Ascending aorta (tissue), 2 donors: ENCODE results near the gene GANAB. TPM values are rescaled to one million over a fixed set of nuclear protein-coding genes. Genes with fewer than 3 reads are reported as not detected.

Experiments
- DNase-seq, 2 donors: peaks; one replicate each; pipeline ENCODE4 v3.0.0-alpha.2; 2019; ENCODE audit warnings: low spot score in 2 of 2
- H3K27ac ChIP-seq, 2 donors: fragments of 200-600 bp; sonication (generic); one replicate each; pipeline ENCODE4 v1.5.1; 2016 to 2017; ENCODE audit warnings: mild to moderate bottlenecking in 1 of 2
- H3K27me3 ChIP-seq: fragments of 200-600 bp; sonication (generic); one replicate; pipeline ENCODE4 v1.5.1; 2017
- H3K36me3 ChIP-seq, 2 donors: fragments of 200-600 bp; sonication (generic); one replicate each; pipeline ENCODE4 v1.5.1; 2016
- H3K4me1 ChIP-seq, 2 donors: fragments of 200-600 bp; sonication (generic); one replicate each; pipeline ENCODE4 v1.5.1; 2016 to 2017; ENCODE audit warnings: mild to moderate bottlenecking in 1 of 2
- H3K4me3 ChIP-seq, 2 donors: fragments of 200-600 bp; sonication (generic); one replicate each; pipeline ENCODE4 v1.5.1; 2016 to 2017; ENCODE audit warnings: mild to moderate bottlenecking in 1 of 2
- H3K9me3 ChIP-seq, 2 donors: fragments of 200-600 bp; sonication (generic); one replicate each; pipeline ENCODE4 v1.5.1; 2016
- intact Hi-C: fragments of 100-400 bp; cut with DNase I; formaldehyde crosslinking; loops from one replicate; pipeline ENCODE4 v1.15.1; 2023
- total RNA-seq: library from RNA; depleted of rRNA; stranded (reverse); fragments of >200 nt; gene quantifications from one replicate; pipeline ENCODE4 v1.1.0, GENCODE V29; 2016
- TF ChIP-seq, protein P1 (sequence below), 3 experiments: fragments of 200-600 bp in 2 of 3; fragments of 450-650 bp in 1 of 3; sonication (generic) in 2 of 3; IDR thresholded peaks; one replicate each; pipeline ENCODE4 v1.5.1; 2016 to 2019; ENCODE audit warnings: antibody characterized with exemption in 3 of 3, mild to moderate bottlenecking in 1 of 3, moderate library complexity in 1 of 3

Gene GANAB
- total RNA-seq, 1 donor from 2014 or later: 326 TPM

DNA sequence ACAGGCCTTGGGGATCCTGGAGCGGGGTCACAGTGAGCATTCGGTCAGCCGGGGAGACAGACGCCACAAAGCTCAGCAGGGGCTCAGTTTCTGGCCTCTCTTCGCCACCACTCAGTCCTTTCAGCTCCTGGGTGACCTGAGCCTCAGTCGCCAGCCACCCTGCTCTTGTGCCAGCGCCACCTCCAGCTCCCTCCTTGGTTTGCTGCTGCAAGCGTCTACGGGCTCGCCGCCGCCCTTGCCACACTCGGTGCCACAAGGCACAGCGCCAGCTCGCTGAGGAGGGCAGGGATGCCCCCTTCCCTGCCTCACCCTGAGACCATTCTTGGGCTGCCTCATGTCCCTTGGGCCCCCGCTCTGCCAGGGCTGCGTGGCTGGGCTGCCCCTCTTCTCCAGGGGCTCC is 71.3 kb downstream of the GANAB start:
- DNase-seq: no peak
- Histone ChIP-seq H3K4me1 (peaks cover 10 to 15% of the 10 kb centered on the region in 2 donors), H3K4me3 (peak overlapping the region; percentile 66 to 78), H3K27ac (peak overlapping the region; percentile 89), H3K36me3 (peaks cover 28 to 56% of the 10 kb centered on the region in 2 donors), H3K9me3 (no peaks in the 10 kb centered on the region), H3K27me3 (no peaks in the 10 kb centered on the region)
- TF ChIP-seq, protein P1, sequence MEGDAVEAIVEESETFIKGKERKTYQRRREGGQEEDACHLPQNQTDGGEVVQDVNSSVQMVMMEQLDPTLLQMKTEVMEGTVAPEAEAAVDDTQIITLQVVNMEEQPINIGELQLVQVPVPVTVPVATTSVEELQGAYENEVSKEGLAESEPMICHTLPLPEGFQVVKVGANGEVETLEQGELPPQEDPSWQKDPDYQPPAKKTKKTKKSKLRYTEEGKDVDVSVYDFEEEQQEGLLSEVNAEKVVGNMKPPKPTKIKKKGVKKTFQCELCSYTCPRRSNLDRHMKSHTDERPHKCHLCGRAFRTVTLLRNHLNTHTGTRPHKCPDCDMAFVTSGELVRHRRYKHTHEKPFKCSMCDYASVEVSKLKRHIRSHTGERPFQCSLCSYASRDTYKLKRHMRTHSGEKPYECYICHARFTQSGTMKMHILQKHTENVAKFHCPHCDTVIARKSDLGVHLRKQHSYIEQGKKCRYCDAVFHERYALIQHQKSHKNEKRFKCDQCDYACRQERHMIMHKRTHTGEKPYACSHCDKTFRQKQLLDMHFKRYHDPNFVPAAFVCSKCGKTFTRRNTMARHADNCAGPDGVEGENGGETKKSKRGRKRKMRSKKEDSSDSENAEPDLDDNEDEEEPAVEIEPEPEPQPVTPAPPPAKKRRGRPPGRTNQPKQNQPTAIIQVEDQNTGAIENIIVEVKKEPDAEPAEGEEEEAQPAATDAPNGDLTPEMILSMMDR (IDR thresholded peaks at IDR 0.05): no peak
- intact Hi-C loops: no loop called here

Other genes starting within 250 kb of the GANAB start
- not detected for gene SCGB1A1, start 227.6 kb downstream of the GANAB start, total RNA-seq
- gene AHNAK, start 99.8 kb downstream of the GANAB start, total RNA-seq: 718 TPM
- 1,083 TPM for gene EEF1G, start 72.7 kb downstream of the GANAB start, total RNA-seq
- 18.4 TPM for gene TUT1, start 55.1 kb downstream of the GANAB start, total RNA-seq
- gene MTA2, start 44.7 kb downstream of the GANAB start, total RNA-seq: 79.2 TPM
- gene EML3, start 33.8 kb downstream of the GANAB start, total RNA-seq: 207 TPM
- not detected for gene ROM1, start 33.4 kb downstream of the GANAB start, total RNA-seq
- gene B3GAT3, start 24.6 kb downstream of the GANAB start, total RNA-seq: 61.3 TPM
- 8.1 TPM for gene INTS5, start 6.7 kb upstream of the GANAB start, total RNA-seq
- 49.8 TPM for gene C11orf98, start 18.6 kb upstream of the GANAB start, total RNA-seq
- gene CSKMT, start 18.7 kb upstream of the GANAB start, total RNA-seq: not detected
- gene UQCC3, start 25.1 kb upstream of the GANAB start, total RNA-seq: 3.9 TPM
- gene LBHD1, start 25.7 kb upstream of the GANAB start, total RNA-seq: not detected
- 60.2 TPM for gene UBXN1, start 32.5 kb upstream of the GANAB start, total RNA-seq
- gene LRRN4CL, start 42.9 kb upstream of the GANAB start, total RNA-seq: 12.1 TPM
- 55.9 TPM for gene BSCL2, start 60.8 kb upstream of the GANAB start, total RNA-seq
- not detected for gene GNG3, start 61.1 kb upstream of the GANAB start, total RNA-seq
- 14.6 TPM for gene HNRNPUL2, start 80.8 kb upstream of the GANAB start, total RNA-seq
- gene TTC9C, start 81.9 kb upstream of the GANAB start, total RNA-seq: 1.4 TPM
- 2.9 TPM for gene ZBTB3, start 107.5 kb upstream of the GANAB start, total RNA-seq
- 110 TPM for gene POLR2G, start 115.0 kb upstream of the GANAB start, total RNA-seq
- 51.7 TPM for gene TAF6L, start 124.8 kb upstream of the GANAB start, total RNA-seq
- 102 TPM for gene TMEM179B, start 140.8 kb upstream of the GANAB start, total RNA-seq
- 92.5 TPM for gene TMEM223, start 145.4 kb upstream of the GANAB start, total RNA-seq
- gene NXF1, start 158.8 kb upstream of the GANAB start, total RNA-seq: 41.8 TPM
- gene STX5, start 185.4 kb upstream of the GANAB start, total RNA-seq: 40.3 TPM
- not detected for gene TEX54, start 186.2 kb upstream of the GANAB start, total RNA-seq
- gene WDR74, start 193.0 kb upstream of the GANAB start, total RNA-seq: 28.7 TPM
- gene SLC3A2, start 234.3 kb upstream of the GANAB start, total RNA-seq: 143 TPM